ENCODE measurements around the gene PRKACA. TPM values are rescaled to one million over a fixed set of nuclear protein-coding genes. Genes with fewer than 3 reads are reported as not detected.

Gene PRKACA
- total and polyA plus RNA-seq, 8 donors = 25.3 to 42.9 (median 30.3) TPM

DNA sequence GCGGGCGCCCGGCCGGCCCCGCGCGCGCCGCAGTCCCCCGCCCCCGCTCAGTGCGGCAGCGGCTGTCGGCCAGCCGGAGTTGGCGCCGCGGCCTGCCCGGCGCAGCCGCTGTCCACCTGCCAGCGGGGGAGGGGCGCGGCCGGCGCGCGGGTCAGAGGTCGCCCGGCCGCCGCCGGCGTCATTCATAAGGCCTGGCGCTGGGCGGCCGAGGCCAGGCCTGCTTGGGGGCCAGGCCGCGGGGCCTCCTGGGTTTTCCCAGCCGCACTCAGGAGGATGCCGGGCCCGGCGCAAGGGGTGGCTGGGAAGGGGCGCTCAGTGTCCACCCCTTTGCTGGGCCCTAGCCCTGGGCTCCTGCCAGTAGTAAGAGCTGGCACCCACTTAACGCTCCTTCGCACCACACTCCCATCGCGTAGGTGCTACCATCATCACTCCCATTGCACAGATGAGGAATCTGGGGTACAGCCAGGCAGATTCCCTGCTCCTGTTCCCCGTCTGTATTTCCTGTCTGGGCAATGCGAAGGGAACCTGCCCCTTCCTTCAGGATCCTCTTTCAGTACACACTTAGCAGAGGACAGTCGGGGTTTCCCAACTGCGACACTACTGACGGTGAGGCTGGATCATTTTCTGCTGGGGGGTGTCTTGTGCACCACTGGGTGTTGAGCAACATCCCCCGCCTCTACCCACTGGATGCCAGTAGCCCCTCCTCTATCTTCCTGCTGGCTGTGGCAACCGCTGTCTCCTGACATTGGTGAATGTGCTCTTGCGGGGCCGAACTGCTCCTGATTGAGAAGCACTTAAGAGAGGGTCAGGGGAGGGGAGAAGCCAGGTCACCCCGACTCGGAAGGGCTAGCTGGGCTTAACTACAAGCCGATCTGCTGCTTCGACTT lies 846 bp upstream of the PRKACA start:
- FAIRE-seq = no peak
- WGBS, 2 donors = 2 to 3% methylated on average over 41 to 61 of the region's 61 CpGs
- intact Hi-C loops (cut with DNase I) = no loop called here
- peak in 3 of 4 donors; percentile 11 to 58 (median 54) for ATAC-seq
- Histone ChIP-seq H3K27ac (peak overlapping the region; percentile 89 to 97 (median 95)), H3K36me3 (no peaks in the 10 kb centered on the region), H3K9me3 (no peaks in the 10 kb centered on the region), H3K27me3 (no peaks in the 10 kb centered on the region), H3K4me3 (peak overlapping the region; percentile 28 to 92 (median 40)), H3K4me1 (peaks cover 14 to 35% (median 21%) of the 10 kb centered on the region in 3 donors)
- TF ChIP-seq, protein P1, sequence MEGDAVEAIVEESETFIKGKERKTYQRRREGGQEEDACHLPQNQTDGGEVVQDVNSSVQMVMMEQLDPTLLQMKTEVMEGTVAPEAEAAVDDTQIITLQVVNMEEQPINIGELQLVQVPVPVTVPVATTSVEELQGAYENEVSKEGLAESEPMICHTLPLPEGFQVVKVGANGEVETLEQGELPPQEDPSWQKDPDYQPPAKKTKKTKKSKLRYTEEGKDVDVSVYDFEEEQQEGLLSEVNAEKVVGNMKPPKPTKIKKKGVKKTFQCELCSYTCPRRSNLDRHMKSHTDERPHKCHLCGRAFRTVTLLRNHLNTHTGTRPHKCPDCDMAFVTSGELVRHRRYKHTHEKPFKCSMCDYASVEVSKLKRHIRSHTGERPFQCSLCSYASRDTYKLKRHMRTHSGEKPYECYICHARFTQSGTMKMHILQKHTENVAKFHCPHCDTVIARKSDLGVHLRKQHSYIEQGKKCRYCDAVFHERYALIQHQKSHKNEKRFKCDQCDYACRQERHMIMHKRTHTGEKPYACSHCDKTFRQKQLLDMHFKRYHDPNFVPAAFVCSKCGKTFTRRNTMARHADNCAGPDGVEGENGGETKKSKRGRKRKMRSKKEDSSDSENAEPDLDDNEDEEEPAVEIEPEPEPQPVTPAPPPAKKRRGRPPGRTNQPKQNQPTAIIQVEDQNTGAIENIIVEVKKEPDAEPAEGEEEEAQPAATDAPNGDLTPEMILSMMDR (IDR thresholded peaks at IDR 0.05) = no peak
- peak; percentile 57 to 88 (median 65) for DNase-seq

- H3K4me3 ChIP-seq = peak overlapping the region; percentile 79 to 92 (median 86)
- no peaks in the 10 kb centered on the region for H3K27me3 ChIP-seq
- H3K9me3 ChIP-seq = no peaks in the 10 kb centered on the region
- peak; percentile 47 to 85 (median 62) for DNase-seq
- H3K27ac ChIP-seq = no peak overlapping the region
- intact Hi-C loops (cut with DNase I) = no loop called here
- TF ChIP-seq, protein P1 (IDR thresholded peaks at IDR 0.05) = no peak
- no peak for ATAC-seq
- 1% methylated on average over 11 to 33 of the region's 33 CpGs for WGBS, 2 donors
- no peak for FAIRE-seq
- no peaks in the 10 kb centered on the region for H3K36me3 ChIP-seq
- H3K4me1 ChIP-seq = peaks cover 25 to 43% (median 25%) of the 10 kb centered on the region in 3 donors
These were observed 514 bp downstream of the PRKACA start for GRCh38 chr19:14116918-14117578.

GRCh38 chr19:14116525-14116917 lies 1.0 kb downstream of the PRKACA start:
- intact Hi-C loops (cut with DNase I) = no loop called here
- FAIRE-seq = no peak
- TF ChIP-seq, protein P1 (IDR thresholded peaks at IDR 0.05) = no peak

DNA sequence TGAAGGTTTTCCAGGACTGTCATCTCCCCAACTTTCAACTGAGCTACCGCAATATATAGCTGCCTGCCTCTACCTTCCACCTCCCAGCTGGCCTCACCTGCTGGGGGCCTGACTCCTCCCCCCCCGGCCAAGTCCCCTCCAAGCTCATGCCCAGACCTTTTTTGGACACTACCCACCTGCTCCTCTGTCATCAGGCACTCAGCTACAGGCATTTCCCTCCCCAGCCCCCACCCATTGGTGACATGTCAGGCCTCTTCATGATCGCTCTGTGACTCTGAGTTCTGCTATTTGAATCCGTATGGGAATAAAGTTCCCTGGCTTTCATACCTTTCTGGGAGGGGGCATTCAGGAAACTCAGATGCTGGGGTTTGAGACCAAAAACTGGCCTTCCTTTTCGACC lies 1.8 kb downstream of the PRKACA start:
- H3K27ac ChIP-seq = no peak overlapping the region
- H3K27me3 ChIP-seq = no peaks in the 10 kb centered on the region
- peaks cover 25 to 43% (median 25%) of the 10 kb centered on the region in 3 donors for H3K4me1 ChIP-seq
- WGBS, 2 donors = 60 to 63% methylated on average over 5 of the region's 5 CpGs
- no peak for DNase-seq
- no peaks in the 10 kb centered on the region for H3K36me3 ChIP-seq
- no peak for FAIRE-seq
- TF ChIP-seq, protein P1 (IDR thresholded peaks at IDR 0.05) = no peak
- H3K4me3 ChIP-seq = no peak overlapping the region
- intact Hi-C loops (cut with DNase I) = no loop called here
- no peak for ATAC-seq
- H3K9me3 ChIP-seq = no peaks in the 10 kb centered on the region

More at GRCh38 chr19:14116525-14116917, 1.0 kb downstream of the PRKACA start:
- Histone ChIP-seq H3K4me1 (peaks cover 25 to 43% (median 25%) of the 10 kb centered on the region in 3 donors), H3K27me3 (no peaks in the 10 kb centered on the region), H3K36me3 (no peaks in the 10 kb centered on the region), H3K9me3 (no peaks in the 10 kb centered on the region), H3K4me3 (peak overlapping the region; percentile 79 to 92 (median 86)), H3K27ac (no peak overlapping the region)
- 7 to 14% methylated on average over 6 of the region's 6 CpGs for WGBS, 2 donors
- ATAC-seq (no peak), DNase-seq (no peak)

Data from pancreas (tissue), 10 donors.